ENCODE measurements around the gene MACROD2. TPM values are rescaled to one million over a fixed set of nuclear protein-coding genes. Genes with fewer than 3 reads are reported as not detected.

The MACROD2 gene
- total RNA-seq, 6 experiments from 2014 or later = 0.05 to 0.57 (median 0.11) TPM; not detected in 1

DNA sequence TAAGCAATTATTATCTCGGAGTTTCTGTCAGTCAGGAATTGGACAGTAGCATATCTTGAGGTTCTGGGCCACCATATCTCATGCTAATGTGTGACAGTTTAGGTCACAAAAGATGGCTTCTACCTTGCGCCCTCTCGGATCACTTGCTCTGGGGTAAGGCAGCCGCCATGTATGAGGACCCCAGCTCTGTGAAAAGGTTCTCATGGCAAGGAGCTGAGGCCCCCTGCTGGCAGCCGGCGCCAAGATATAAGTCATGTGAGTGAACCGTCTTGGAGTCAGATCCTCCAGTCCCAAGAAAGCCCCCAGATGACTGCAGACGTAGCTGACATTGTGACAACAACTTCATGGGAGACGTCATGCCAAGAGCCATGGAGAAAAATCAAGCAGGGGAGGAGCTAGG lies 1907.2 kb downstream of the MACROD2 start:
- Mint-ChIP-seq H3K36me3 (ENCODE audit: low read depth) (0 out of 2 replicates have a peak, but pooled peaks cover 11% of the 10 kb centered on the region), H3K27me3 (ENCODE audit: insufficient read depth) (no peaks in the 10 kb centered on the region), H3K27ac (no peak overlapping the region), H3K4me3 (no peak overlapping the region), H3K9me3 (peaks cover 46% of the 10 kb centered on the region), H3K4me1 (ENCODE audit: low read depth) (no peaks in the 10 kb centered on the region)
- DNase-seq = no peak
- TF ChIP-seq, protein P1, sequence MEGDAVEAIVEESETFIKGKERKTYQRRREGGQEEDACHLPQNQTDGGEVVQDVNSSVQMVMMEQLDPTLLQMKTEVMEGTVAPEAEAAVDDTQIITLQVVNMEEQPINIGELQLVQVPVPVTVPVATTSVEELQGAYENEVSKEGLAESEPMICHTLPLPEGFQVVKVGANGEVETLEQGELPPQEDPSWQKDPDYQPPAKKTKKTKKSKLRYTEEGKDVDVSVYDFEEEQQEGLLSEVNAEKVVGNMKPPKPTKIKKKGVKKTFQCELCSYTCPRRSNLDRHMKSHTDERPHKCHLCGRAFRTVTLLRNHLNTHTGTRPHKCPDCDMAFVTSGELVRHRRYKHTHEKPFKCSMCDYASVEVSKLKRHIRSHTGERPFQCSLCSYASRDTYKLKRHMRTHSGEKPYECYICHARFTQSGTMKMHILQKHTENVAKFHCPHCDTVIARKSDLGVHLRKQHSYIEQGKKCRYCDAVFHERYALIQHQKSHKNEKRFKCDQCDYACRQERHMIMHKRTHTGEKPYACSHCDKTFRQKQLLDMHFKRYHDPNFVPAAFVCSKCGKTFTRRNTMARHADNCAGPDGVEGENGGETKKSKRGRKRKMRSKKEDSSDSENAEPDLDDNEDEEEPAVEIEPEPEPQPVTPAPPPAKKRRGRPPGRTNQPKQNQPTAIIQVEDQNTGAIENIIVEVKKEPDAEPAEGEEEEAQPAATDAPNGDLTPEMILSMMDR (IDR thresholded peaks at IDR 0.05) = peak; percentile 21; the same call in 1 of the 2 replicates

DNA sequence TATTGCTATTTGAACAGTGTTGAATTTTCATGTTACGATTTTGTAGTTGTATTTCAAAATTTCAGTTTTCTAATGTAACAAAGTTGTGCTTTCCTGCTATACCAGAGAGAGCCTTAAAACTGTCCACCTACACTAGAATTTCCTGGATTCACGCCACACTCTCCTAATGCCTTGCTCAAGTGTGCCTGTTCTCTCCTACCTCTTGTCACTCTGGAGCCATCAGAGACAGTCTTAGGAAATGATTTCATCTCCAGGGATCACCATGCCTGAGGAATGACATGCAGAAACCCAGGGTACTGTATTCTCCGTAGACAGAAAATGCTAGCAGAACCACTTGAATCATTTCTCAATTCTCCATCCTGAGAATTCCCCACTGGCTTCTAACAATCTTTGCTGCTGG lies 1910.3 kb downstream of the MACROD2 start:
- Mint-ChIP-seq H3K9me3 (peaks cover 53% of the 10 kb centered on the region), H3K27me3 (ENCODE audit: insufficient read depth) (no peaks in the 10 kb centered on the region), H3K4me3 (no peak overlapping the region), H3K27ac (no peak overlapping the region), H3K4me1 (ENCODE audit: low read depth) (no peaks in the 10 kb centered on the region), H3K36me3 (ENCODE audit: low read depth) (0 out of 2 replicates have a peak, but pooled peaks cover 11% of the 10 kb centered on the region)
- no peak for DNase-seq
- TF ChIP-seq, protein P1 (IDR thresholded peaks at IDR 0.05) = no peak

DNA sequence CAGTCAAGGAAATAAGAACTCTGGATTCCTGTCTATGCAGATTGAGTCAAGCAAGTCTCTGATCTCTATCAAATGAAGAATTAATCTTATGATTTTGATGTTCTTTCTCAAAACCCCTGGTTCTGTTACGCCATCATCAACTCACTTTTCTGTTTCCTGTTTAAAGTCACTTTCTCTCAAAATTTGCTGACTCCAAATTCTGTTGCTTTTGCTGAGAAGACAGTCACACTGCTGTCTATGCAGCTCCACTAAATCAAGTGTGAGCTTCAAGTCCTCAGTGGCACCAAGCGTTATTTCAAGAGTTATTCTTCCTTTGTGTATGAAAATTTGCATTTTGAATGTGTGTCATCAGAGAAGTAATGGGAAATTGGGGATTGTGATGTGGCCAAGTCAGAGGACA lies 1914.7 kb downstream of the MACROD2 start:
- H3K4me1 Mint-ChIP-seq (ENCODE audit: low read depth) = no peaks in the 10 kb centered on the region
- H3K36me3 Mint-ChIP-seq (ENCODE audit: low read depth) = no peaks in the 10 kb centered on the region
- TF ChIP-seq, protein P1 (IDR thresholded peaks at IDR 0.05) = no peak
- H3K27ac Mint-ChIP-seq = no peak overlapping the region
- H3K4me3 Mint-ChIP-seq = no peak overlapping the region
- peaks cover 38% of the 10 kb centered on the region for H3K9me3 Mint-ChIP-seq
- no peak for DNase-seq
- H3K27me3 Mint-ChIP-seq (ENCODE audit: insufficient read depth) = no peaks in the 10 kb centered on the region

DNA sequence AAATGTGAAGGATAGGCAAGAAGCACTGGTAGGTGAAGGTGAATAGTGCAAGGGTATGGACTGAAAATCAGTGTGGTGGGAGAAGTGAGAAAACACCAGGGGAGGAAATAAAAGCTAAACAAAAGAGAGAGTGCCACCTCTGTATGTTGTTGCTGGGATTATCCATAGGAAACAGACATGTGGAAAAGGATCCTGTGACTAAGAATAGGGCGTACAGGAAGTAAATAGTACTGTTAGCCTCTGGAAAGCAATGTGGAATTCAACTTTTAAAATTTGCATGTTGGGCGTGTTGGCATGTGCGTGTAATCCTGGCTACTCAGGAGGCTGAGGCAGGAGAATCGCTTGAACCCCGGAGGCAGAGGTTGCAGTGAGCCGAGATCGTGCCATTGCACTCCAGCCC lies 1916.3 kb downstream of the MACROD2 start:
- Mint-ChIP-seq H3K36me3 (ENCODE audit: low read depth) (no peaks in the 10 kb centered on the region), H3K27ac (no peak overlapping the region), H3K9me3 (peaks cover 41% of the 10 kb centered on the region), H3K27me3 (ENCODE audit: insufficient read depth) (peaks cover 1% of the 10 kb centered on the region), H3K4me1 (ENCODE audit: low read depth) (no peaks in the 10 kb centered on the region), H3K4me3 (no peak overlapping the region)
- TF ChIP-seq, protein P1 (IDR thresholded peaks at IDR 0.05) = no peak
- no peak for DNase-seq

DNA sequence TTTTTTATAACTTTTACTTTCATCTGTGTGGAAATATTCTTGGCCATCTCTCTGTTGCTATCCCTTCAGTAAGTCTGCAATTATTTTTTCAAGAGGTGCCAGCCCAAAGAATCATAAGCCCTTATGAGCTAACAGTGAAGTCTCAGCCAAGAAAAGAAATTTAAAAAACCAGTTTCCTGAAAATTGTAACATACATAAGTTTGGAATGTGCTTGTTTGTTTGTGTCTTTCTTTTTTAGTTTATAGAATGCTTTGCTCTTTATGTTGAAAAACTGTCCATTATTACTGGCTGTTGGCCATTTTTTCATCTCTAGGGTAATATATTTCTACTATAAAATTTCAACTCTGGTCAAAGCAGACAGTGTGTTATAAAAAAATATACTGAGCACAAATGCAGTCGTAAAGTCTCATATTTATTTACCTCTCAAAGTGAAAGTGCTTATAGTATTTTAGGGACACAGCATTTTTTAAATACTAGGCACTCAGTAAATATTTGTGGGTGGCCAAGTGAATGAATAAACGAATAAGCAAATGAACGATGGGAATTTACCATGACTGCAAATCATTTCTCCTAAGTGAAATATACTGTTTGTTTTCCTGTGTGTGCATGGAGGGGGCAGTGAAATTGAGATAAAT lies 1918.2 kb downstream of the MACROD2 start:
- peaks cover 33% of the 10 kb centered on the region for H3K9me3 Mint-ChIP-seq
- peaks cover 1% of the 10 kb centered on the region for H3K27me3 Mint-ChIP-seq (ENCODE audit: insufficient read depth)
- no peak overlapping the region for H3K27ac Mint-ChIP-seq
- TF ChIP-seq, protein P1 (IDR thresholded peaks at IDR 0.05) = no peak
- H3K4me1 Mint-ChIP-seq (ENCODE audit: low read depth) = no peaks in the 10 kb centered on the region
- H3K36me3 Mint-ChIP-seq (ENCODE audit: low read depth) = no peaks in the 10 kb centered on the region
- H3K4me3 Mint-ChIP-seq = no peak overlapping the region
- DNase-seq = no peak
